Spleen (tissue), 7 donors: ENCODE measurements around the gene EPHA2.

Experiments
- POLR2A ChIP-seq, 3 donors: fragments of 450-650 bp; IDR thresholded peaks; one replicate each; pipeline ENCODE4 v1.5.1; 2017; ENCODE audit warnings: antibody characterized with exemption in 3 of 3, mild to moderate bottlenecking in 1 of 3
- POLR2AphosphoS5 ChIP-seq, 3 donors: sonication (generic); formaldehyde crosslinking; IDR thresholded peaks; one replicate each; pipeline ENCODE4 v1.5.1; 2017; ENCODE audit warnings: antibody characterized with exemption in 3 of 3
- TF ChIP-seq, protein P1 (sequence below), 11 experiments: fragments of 200-600 bp in 7 of 11; fragments of 450-650 bp in 4 of 11; sonication (generic) in 4 of 11; IDR thresholded peaks in 8 of 11; conservative IDR thresholded peaks in 3 of 11; 1 replicate in 7 of 11; 2 replicates in 4 of 11; pipeline versions ENCODE4 v1.4.0 to v1.8.0; 2016 to 2021; ENCODE audit warnings: antibody characterized with exemption in 11 of 11, inconsistent platforms in 4 of 11, mild to moderate bottlenecking in 1 of 11
- donor health status: DM: no; HTN: no; CAD: no; lungs with moderate emphysema.
- donor health status: DM: no; HTN: no; CAD: no.
- donor health status: DM: no; HTN: no; CAD: no.

DNA sequence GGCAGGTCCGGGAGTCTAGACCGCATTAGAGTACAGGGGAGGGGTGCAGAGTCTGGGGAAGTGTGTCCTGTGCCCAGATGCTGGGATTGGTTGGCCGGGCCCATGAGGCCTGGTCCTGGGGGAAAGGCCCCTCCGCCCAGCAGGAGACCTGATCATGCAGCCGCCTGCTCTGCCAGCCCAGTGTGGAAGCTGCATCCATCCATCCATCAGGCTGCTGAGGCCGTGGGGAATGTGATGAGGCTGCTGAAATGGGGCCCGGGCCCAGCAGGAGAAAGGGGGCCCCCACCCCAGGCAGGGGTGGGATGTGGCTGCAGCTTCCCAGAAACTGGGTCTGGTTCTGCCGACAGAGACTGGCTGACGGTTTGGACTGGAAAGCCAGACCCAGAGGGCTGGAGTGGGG, 37.2 kb downstream of the EPHA2 start:
- TF ChIP-seq, protein P1, sequence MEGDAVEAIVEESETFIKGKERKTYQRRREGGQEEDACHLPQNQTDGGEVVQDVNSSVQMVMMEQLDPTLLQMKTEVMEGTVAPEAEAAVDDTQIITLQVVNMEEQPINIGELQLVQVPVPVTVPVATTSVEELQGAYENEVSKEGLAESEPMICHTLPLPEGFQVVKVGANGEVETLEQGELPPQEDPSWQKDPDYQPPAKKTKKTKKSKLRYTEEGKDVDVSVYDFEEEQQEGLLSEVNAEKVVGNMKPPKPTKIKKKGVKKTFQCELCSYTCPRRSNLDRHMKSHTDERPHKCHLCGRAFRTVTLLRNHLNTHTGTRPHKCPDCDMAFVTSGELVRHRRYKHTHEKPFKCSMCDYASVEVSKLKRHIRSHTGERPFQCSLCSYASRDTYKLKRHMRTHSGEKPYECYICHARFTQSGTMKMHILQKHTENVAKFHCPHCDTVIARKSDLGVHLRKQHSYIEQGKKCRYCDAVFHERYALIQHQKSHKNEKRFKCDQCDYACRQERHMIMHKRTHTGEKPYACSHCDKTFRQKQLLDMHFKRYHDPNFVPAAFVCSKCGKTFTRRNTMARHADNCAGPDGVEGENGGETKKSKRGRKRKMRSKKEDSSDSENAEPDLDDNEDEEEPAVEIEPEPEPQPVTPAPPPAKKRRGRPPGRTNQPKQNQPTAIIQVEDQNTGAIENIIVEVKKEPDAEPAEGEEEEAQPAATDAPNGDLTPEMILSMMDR (IDR thresholded peaks at IDR 0.05 in 8 of 11, conservative IDR thresholded peaks at IDR 0.05 in 3 of 11) = no peak
- no peak for TF ChIP-seq POLR2A (IDR thresholded peaks at IDR 0.05)
- no peak for TF ChIP-seq POLR2AphosphoS5 (IDR thresholded peaks at IDR 0.05)
